H9 (cell line): ENCODE data around the gene AKAP7. TPM values are rescaled to one million over a fixed set of nuclear protein-coding genes. Genes with fewer than 3 reads are reported as not detected.

Source experiments
- DNase-seq: peaks from one replicate; pipeline ENCODE4 v3.0.0-alpha.2; 2017
- H2AFZ ChIP-seq: one replicate; pipeline ENCODE4 v1.6.1; 2013; ENCODE audit warnings: mild to moderate bottlenecking, low read length, control low read depth, moderate library complexity
- H2AK5ac ChIP-seq: 2 replicates; pipeline ENCODE4 v1.6.1; 2013; ENCODE audit warnings: low read length, control low read depth, mixed read lengths; ENCODE audit not compliant: insufficient read length
- H2BK120ac ChIP-seq: one replicate; pipeline ENCODE4 v1.6.1; 2013; ENCODE audit warnings: low read depth, mild to moderate bottlenecking, low read length, control low read depth, inconsistent platforms; ENCODE audit not compliant: poor library complexity, severe bottlenecking
- H2BK12ac ChIP-seq: 2 replicates; pipeline ENCODE4 v1.6.1; 2013; ENCODE audit warnings: low read length, control low read depth, mixed read lengths, low read depth; ENCODE audit not compliant: insufficient read length
- H2BK15ac ChIP-seq: 2 replicates; pipeline ENCODE4 v1.6.1; 2013; ENCODE audit warnings: low read depth, low read length, control low read depth
- H2BK20ac ChIP-seq: one replicate; pipeline ENCODE4 v1.6.1; 2013; ENCODE audit warnings: low read depth, mild to moderate bottlenecking, low read length, control low read depth, inconsistent platforms; ENCODE audit not compliant: poor library complexity, severe bottlenecking
- H2BK5ac ChIP-seq: 2 replicates; pipeline ENCODE4 v1.6.1; 2013; ENCODE audit warnings: low read length, control low read depth, mixed read lengths; ENCODE audit not compliant: insufficient read length
- H3K14ac ChIP-seq: 2 replicates; pipeline ENCODE4 v1.6.1; 2013; ENCODE audit warnings: low read length, control low read depth; ENCODE audit not compliant: insufficient read depth
- H3K18ac ChIP-seq: 2 replicates; pipeline ENCODE4 v1.6.1; 2013; ENCODE audit warnings: low read depth, mild to moderate bottlenecking, mixed read lengths, low read length, control low read depth; ENCODE audit not compliant: insufficient read length
- H3K23ac ChIP-seq: 2 replicates; pipeline ENCODE4 v1.6.1; 2013; ENCODE audit warnings: low read length, control low read depth, mixed read lengths, low read depth; ENCODE audit not compliant: insufficient read length
- H3K23me2 ChIP-seq: 2 replicates; pipeline ENCODE4 v1.6.1; 2013; ENCODE audit warnings: low read depth, mild to moderate bottlenecking, mixed read lengths, low read length, control low read depth; ENCODE audit not compliant: insufficient read length, poor library complexity, severe bottlenecking
- H3K27ac ChIP-seq: 2 replicates; pipeline ENCODE4 v1.5.1; 2013; ENCODE audit warnings: low read length, control low read depth, mixed read lengths, low read depth; ENCODE audit not compliant: insufficient read length
- H3K27me3 ChIP-seq: 2 replicates; pipeline ENCODE4 v1.6.1; 2013; ENCODE audit warnings: low read length, control low read depth, inconsistent platforms; ENCODE audit not compliant: insufficient read depth
- H3K4ac ChIP-seq: 2 replicates; pipeline ENCODE4 v1.6.1; 2013; ENCODE audit warnings: low read depth, mild to moderate bottlenecking, control low read depth, inconsistent platforms, low read length, moderate library complexity
- H3K4me1 ChIP-seq: 2 replicates; pipeline ENCODE4 v1.6.1; 2013; ENCODE audit warnings: low read length, control low read depth, inconsistent platforms; ENCODE audit not compliant: insufficient read depth
- H3K4me2 ChIP-seq: 2 replicates; pipeline ENCODE4 v1.6.1; 2013; ENCODE audit warnings: low read length, control low read depth, mixed read lengths; ENCODE audit not compliant: insufficient read length, insufficient read depth
- H3K56ac ChIP-seq: 2 replicates; pipeline ENCODE4 v1.6.1; 2013; ENCODE audit warnings: low read depth, mild to moderate bottlenecking, mixed read lengths, low read length, control low read depth; ENCODE audit not compliant: insufficient read length
- H3K79me1 ChIP-seq: 2 replicates; pipeline ENCODE4 v1.6.1; 2013; ENCODE audit warnings: low read depth, mild to moderate bottlenecking, moderate library complexity, low read length, control low read depth, inconsistent platforms; ENCODE audit not compliant: insufficient read depth, poor library complexity, severe bottlenecking
- H3K79me2 ChIP-seq: 2 replicates; pipeline ENCODE4 v1.6.1; 2013; ENCODE audit warnings: low read length, control low read depth, inconsistent platforms; ENCODE audit not compliant: insufficient read depth
- H3K9ac ChIP-seq: 2 replicates; pipeline ENCODE4 v1.6.1; 2013; ENCODE audit warnings: low read length, control low read depth, mixed read lengths; ENCODE audit not compliant: insufficient read length; ENCODE audit errors: extremely low read depth
- H3K9me3 ChIP-seq: one replicate; pipeline ENCODE4 v1.6.1; 2013; ENCODE audit warnings: low read depth, low read length, inconsistent platforms; ENCODE audit not compliant: control insufficient read depth
- H3T11ph ChIP-seq: one replicate; pipeline ENCODE4 v1.6.1; 2013; ENCODE audit warnings: mild to moderate bottlenecking, low read length, control low read depth, inconsistent platforms
- H4K20me1 ChIP-seq: one replicate; pipeline ENCODE4 v1.6.1; 2013; ENCODE audit not compliant: control insufficient read depth, insufficient read length, insufficient read depth
- H4K5ac ChIP-seq: 2 replicates; pipeline ENCODE4 v1.6.1; 2013; ENCODE audit warnings: low read depth, mild to moderate bottlenecking, mixed read lengths, low read length, control low read depth; ENCODE audit not compliant: insufficient read length
- H4K8ac ChIP-seq: replicated peaks from 2 replicates; pipeline ENCODE4 v1.6.1; 2013; ENCODE audit warnings: low read length, control low read depth, mixed read lengths, low read depth; ENCODE audit not compliant: insufficient read length
- H4K91ac ChIP-seq: 2 replicates; pipeline ENCODE4 v1.6.1; 2013; ENCODE audit warnings: low read depth, mild to moderate bottlenecking, moderate library complexity, mixed read lengths, low read length, control low read depth; ENCODE audit not compliant: insufficient read length
- H3K27ac Mint-ChIP-seq, 3 experiments: 2 replicates in 2 of 3; 3 replicates in 1 of 3; pipeline ENCODE4 v1.8.0; 2020 to 2021; ENCODE audit warnings: mixed read lengths in 3 of 3, mild to moderate bottlenecking in 1 of 3, moderate library complexity in 1 of 3
- H3K27me3 Mint-ChIP-seq: 2 replicates; pipeline ENCODE4 v1.8.0; 2021; ENCODE audit warnings: low read depth, mild to moderate bottlenecking, moderate library complexity, mixed read lengths
- H3K36me3 Mint-ChIP-seq, 3 experiments: 2 replicates in 2 of 3; 3 replicates in 1 of 3; pipeline ENCODE4 v1.8.0; 2020 to 2021; ENCODE audit warnings: low read depth in 3 of 3, mixed read lengths in 3 of 3; ENCODE audit not compliant: insufficient read depth in 1 of 3
- H3K4me1 Mint-ChIP-seq, 2 experiments: 2 replicates each; pipeline ENCODE4 v1.8.0; 2020; ENCODE audit warnings: mixed read lengths in 2 of 2
- H3K4me3 Mint-ChIP-seq, 2 experiments: 2 replicates in 1 of 2; 3 replicates in 1 of 2; pipeline ENCODE4 v1.8.0; 2020 to 2021; ENCODE audit warnings: mild to moderate bottlenecking in 2 of 2, mixed read lengths in 2 of 2, moderate library complexity in 1 of 2
- H3K9me3 Mint-ChIP-seq, 2 experiments: 2 replicates in 1 of 2; 3 replicates in 1 of 2; pipeline ENCODE4 v1.8.0; 2020; ENCODE audit warnings: mild to moderate bottlenecking in 2 of 2, mixed read lengths in 2 of 2, moderate library complexity in 1 of 2
- WGBS: extraction: QIAGEN DNeasy Blood & Tissue Kit; methylation state at CpG from one replicate; pipeline ENCODE4 v1.1.7; 2013; ENCODE audit warnings: missing lambda C conversion rate, low lambda C conversion rate, mixed read lengths; ENCODE audit not compliant: insufficient read length; ENCODE audit errors: extremely low coverage; 5-methylcytosine and 5-hydroxymethylcytosine counted together
- total RNA-seq: library from RNA; stranded (reverse); gene quantifications from 2 replicates; pipeline ENCODE4 v1.2.1, GENCODE V29; 2021
- TF ChIP-seq, protein P1 (sequence below): fragments of 200-600 bp; sonication (generic); conservative IDR thresholded peaks from 3 replicates; pipeline ENCODE4 v1.8.0; 2021; ENCODE audit warnings: antibody characterized with exemption, mild to moderate bottlenecking

The AKAP7 gene
- total RNA-seq, 1 experiment from 2014 or later, result 9.8 TPM

DNA sequence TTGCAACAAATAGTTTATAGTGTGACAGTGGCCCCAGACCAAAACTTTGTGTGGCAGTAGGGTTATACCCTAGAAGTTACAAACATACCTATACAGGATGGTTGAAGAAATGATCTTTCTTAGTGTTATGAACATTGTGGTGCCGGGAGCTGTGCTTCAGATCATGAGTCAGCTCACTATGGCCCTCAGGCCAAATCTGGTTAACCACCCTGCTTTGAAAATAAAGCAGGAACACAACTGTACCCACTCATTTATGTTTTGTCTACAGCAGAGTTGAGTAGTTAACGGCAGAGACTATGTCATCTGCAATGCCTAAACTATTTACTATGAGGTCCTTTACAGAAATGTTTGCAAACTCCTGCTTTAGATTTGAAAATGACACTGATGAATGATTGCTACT, 24.3 kb downstream of the AKAP7 start:
- Histone ChIP-seq H3K79me1 (no peaks in the 10 kb centered on the region), H2BK15ac (no peak overlapping the region), H3K14ac (no peak overlapping the region), H2BK12ac (no peak overlapping the region), H3K9me3 (no peaks in the 10 kb centered on the region), H3K27ac (no peak overlapping the region), H3K56ac (no peak overlapping the region), H2BK120ac (no peak overlapping the region), H3K79me2 (no peaks in the 10 kb centered on the region; the same call in 1 of the 2 replicates), H3K23ac (no peak overlapping the region), H4K91ac (no peak overlapping the region), H3K4me1 (peaks cover 13% of the 10 kb centered on the region; the same call in 1 of the 2 replicates), H2AFZ (no peak overlapping the region), H3K23me2 (peaks cover 2% of the 10 kb centered on the region), H3K4ac (no peak overlapping the region), H4K8ac (no peak overlapping the region), H4K20me1 (no peaks in the 10 kb centered on the region), H3T11ph (no peak overlapping the region), H3K27me3 (no peaks in the 10 kb centered on the region), H2AK5ac (no peak overlapping the region), H2BK5ac (no peak overlapping the region), H2BK20ac (no peak overlapping the region), H3K4me2 (no peak overlapping the region), H3K9ac (no peak overlapping the region), H3K18ac (no peak overlapping the region), H4K5ac (no peak overlapping the region)
- H3K9me3 Mint-ChIP-seq, result no peaks in the 10 kb centered on the region
- peaks cover 31 to 46% of the 10 kb centered on the region in 2 experiments for H3K4me1 Mint-ChIP-seq
- TF ChIP-seq, protein P1, sequence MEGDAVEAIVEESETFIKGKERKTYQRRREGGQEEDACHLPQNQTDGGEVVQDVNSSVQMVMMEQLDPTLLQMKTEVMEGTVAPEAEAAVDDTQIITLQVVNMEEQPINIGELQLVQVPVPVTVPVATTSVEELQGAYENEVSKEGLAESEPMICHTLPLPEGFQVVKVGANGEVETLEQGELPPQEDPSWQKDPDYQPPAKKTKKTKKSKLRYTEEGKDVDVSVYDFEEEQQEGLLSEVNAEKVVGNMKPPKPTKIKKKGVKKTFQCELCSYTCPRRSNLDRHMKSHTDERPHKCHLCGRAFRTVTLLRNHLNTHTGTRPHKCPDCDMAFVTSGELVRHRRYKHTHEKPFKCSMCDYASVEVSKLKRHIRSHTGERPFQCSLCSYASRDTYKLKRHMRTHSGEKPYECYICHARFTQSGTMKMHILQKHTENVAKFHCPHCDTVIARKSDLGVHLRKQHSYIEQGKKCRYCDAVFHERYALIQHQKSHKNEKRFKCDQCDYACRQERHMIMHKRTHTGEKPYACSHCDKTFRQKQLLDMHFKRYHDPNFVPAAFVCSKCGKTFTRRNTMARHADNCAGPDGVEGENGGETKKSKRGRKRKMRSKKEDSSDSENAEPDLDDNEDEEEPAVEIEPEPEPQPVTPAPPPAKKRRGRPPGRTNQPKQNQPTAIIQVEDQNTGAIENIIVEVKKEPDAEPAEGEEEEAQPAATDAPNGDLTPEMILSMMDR, result no peak
- no CpG with 5 or more reads among the region's 2 CpGs for WGBS
- no peak overlapping the region for H3K4me3 Mint-ChIP-seq
- no peak for DNase-seq
- H3K27me3 Mint-ChIP-seq, result no peaks in the 10 kb centered on the region
- H3K27ac Mint-ChIP-seq, result peak overlapping the region in 1 of 3 experiments; percentile 83; a peak in 2 of 7 replicates
- peaks cover 0 to 2% (median 0%) of the 10 kb centered on the region in 3 experiments; a peak in 1 of 7 replicates for H3K36me3 Mint-ChIP-seq
